Smooth muscle cell of the brain vasculature (primary cell): ENCODE results near the gene PPP1R14C.

Experiments
- DNase-seq: peaks from one replicate; pipeline ENCODE4 v3.0.0-alpha.2; 2012; ENCODE audit warnings: low read depth, low spot score

Gene PPP1R14C

GRCh38 chr6:150293423-150294173 lies 150.8 kb downstream of the PPP1R14C start:
- no peak for DNase-seq

- DNase-seq = no peak
Measured at GRCh38 chr6:150296890-150297289, 154.0 kb downstream of the PPP1R14C start.

- DNase-seq = no peak
Measured at GRCh38 chr6:150297327-150298029, 154.6 kb downstream of the PPP1R14C start.

GRCh38 chr6:150298030-150298380 lies 155.2 kb downstream of the PPP1R14C start:
- DNase-seq = no peak

GRCh38 chr6:150298676-150299075 lies 155.8 kb downstream of the PPP1R14C start:
- DNase-seq = no peak
